Keratinocyte (primary cell): Measurements from ENCODE around the gene MN1. TPM values are rescaled to one million over a fixed set of nuclear protein-coding genes. Genes with fewer than 3 reads are reported as not detected.

Experiments
- DNase-seq: peaks from one replicate; pipeline ENCODE4 v3.0.0-alpha.2; 2011; ENCODE audit warnings: low read depth, missing footprints, low spot score
- FAIRE-seq: peaks from 2 replicates; lab custom pipeline; 2011; peaks lifted over from hg19 to GRCh38; lab: Jason Lieb, UNC
- H2AFZ ChIP-seq: 2 replicates; pipeline ENCODE4 v1.6.0; 2012; ENCODE audit warnings: low read length, control low read depth, inconsistent platforms; ENCODE audit not compliant: control insufficient read depth
- H3K27ac ChIP-seq: 2 replicates; pipeline ENCODE4 v1.5.1; 2011; ENCODE audit warnings: low read length; ENCODE audit not compliant: control insufficient read depth, insufficient read depth
- H3K27me3 ChIP-seq: 3 replicates; pipeline ENCODE4 v1.6.0; 2011; ENCODE audit warnings: low read length; ENCODE audit not compliant: control insufficient read depth, insufficient read depth; ENCODE audit errors: extremely low read depth
- H3K36me3 ChIP-seq, 2 experiments: 2 replicates in 1 of 2; 3 replicates in 1 of 2; pipeline ENCODE4 v1.5.1; 2011; ENCODE audit warnings: low read length in 2 of 2, mild to moderate bottlenecking in 1 of 2; ENCODE audit not compliant: control insufficient read depth in 2 of 2, insufficient read depth in 2 of 2; ENCODE audit errors: extremely low read depth in 1 of 2
- H3K4me1 ChIP-seq: 3 replicates; pipeline ENCODE4 v1.5.1; 2011; ENCODE audit warnings: low read length; ENCODE audit not compliant: control insufficient read depth, insufficient read depth; ENCODE audit errors: extremely low read depth
- H3K4me2 ChIP-seq: 3 replicates; pipeline ENCODE4 v1.6.0; 2011; ENCODE audit warnings: low read depth, low read length; ENCODE audit not compliant: control insufficient read depth, insufficient read depth; ENCODE audit errors: extremely low read depth
- H3K4me3 ChIP-seq, 3 experiments: fragments of 200-600 bp in 1 of 3; sonication (generic) in 1 of 3; 2 replicates in 2 of 3; 3 replicates in 1 of 3; pipeline ENCODE4 v1.5.1; 2011 to 2016; ENCODE audit warnings: low read length in 3 of 3, mild to moderate bottlenecking in 3 of 3, control low read depth in 2 of 3, inconsistent platforms in 1 of 3, low read depth in 1 of 3, mixed read lengths in 1 of 3, mixed run types in 1 of 3, moderate library complexity in 1 of 3; ENCODE audit not compliant: control insufficient read depth in 2 of 3, insufficient read depth in 2 of 3; ENCODE audit errors: extremely low read depth in 1 of 3
- H3K79me2 ChIP-seq: 2 replicates; pipeline ENCODE4 v1.6.0; 2012; ENCODE audit warnings: low read length; ENCODE audit not compliant: control insufficient read depth, insufficient read depth
- H3K9ac ChIP-seq: 3 replicates; pipeline ENCODE4 v1.6.0; 2011; ENCODE audit warnings: low read length; ENCODE audit not compliant: control insufficient read depth, insufficient read depth; ENCODE audit errors: extremely low read depth
- H3K9me1 ChIP-seq: 3 replicates; pipeline ENCODE4 v1.6.0; 2011; ENCODE audit warnings: low read length; ENCODE audit not compliant: control insufficient read depth, insufficient read depth; ENCODE audit errors: extremely low read depth
- H3K9me3 ChIP-seq: 2 replicates; pipeline ENCODE4 v1.5.1; 2012; ENCODE audit warnings: low read depth, low read length; ENCODE audit not compliant: control insufficient read depth
- H4K20me1 ChIP-seq: 3 replicates; pipeline ENCODE4 v1.6.0; 2011; ENCODE audit warnings: low read length; ENCODE audit not compliant: control insufficient read depth, insufficient read depth; ENCODE audit errors: extremely low read depth
- EZH2 ChIP-seq: IDR thresholded peaks from one replicate; pipeline ENCODE4 v1.6.1; 2012; ENCODE audit warnings: inconsistent platforms, mild to moderate bottlenecking, low read length, moderate library complexity
- dilution Hi-C: fragments of 300-500 bp; cut with MboI; formaldehyde crosslinking; loops from one replicate; pipeline ENCODE4 v1.7.0; 2020; ENCODE audit warnings: low sequenced_read_pairs; ENCODE audit not compliant: extremely low pct_ligation_motif_present
- polyA plus RNA-seq, 5 experiments: library from polyadenylated mRNA; depleted of rRNA in 3 of 5; stranded (reverse) in 3 of 5; stranded (forward) in 1 of 5; unstranded in 1 of 5; fragments of >200 nt; gene quantifications; 1 replicate in 1 of 5; 2 replicates in 3 of 5; 3 replicates in 1 of 5; pipeline versions ENCODE4 v1.2.1 to v1.2.3, GENCODE V29; 2011 to 2012; ENCODE audit warnings: missing spikeins in 2 of 5, low read depth in 1 of 5, low replicate concordance in 1 of 5
- TF ChIP-seq, protein P1 (sequence below), 3 experiments: IDR thresholded peaks in 1 of 3; conservative IDR thresholded peaks in 1 of 3; optimal IDR thresholded peaks in 1 of 3; 2 replicates in 2 of 3; 3 replicates in 1 of 3; pipeline versions ENCODE3 to v1.5.1; 2011; ENCODE audit warnings: low read length in 3 of 3, mild to moderate bottlenecking in 3 of 3, moderate library complexity in 2 of 3, control low read depth in 1 of 3, inconsistent platforms in 1 of 3; ENCODE audit not compliant: insufficient read depth in 2 of 3; ENCODE audit errors: extremely low read depth in 1 of 3

Gene MN1
- polyA plus RNA-seq, 1 donor (not counting 4 experiments of a cell fraction or from before 2014, with no cell fraction given), result 2.2 TPM

GRCh38 chr22:27732391-27732790, 69.2 kb downstream of the MN1 start:
- FAIRE-seq (no peak), DNase-seq (no peak)
- TF ChIP-seq, protein P1, sequence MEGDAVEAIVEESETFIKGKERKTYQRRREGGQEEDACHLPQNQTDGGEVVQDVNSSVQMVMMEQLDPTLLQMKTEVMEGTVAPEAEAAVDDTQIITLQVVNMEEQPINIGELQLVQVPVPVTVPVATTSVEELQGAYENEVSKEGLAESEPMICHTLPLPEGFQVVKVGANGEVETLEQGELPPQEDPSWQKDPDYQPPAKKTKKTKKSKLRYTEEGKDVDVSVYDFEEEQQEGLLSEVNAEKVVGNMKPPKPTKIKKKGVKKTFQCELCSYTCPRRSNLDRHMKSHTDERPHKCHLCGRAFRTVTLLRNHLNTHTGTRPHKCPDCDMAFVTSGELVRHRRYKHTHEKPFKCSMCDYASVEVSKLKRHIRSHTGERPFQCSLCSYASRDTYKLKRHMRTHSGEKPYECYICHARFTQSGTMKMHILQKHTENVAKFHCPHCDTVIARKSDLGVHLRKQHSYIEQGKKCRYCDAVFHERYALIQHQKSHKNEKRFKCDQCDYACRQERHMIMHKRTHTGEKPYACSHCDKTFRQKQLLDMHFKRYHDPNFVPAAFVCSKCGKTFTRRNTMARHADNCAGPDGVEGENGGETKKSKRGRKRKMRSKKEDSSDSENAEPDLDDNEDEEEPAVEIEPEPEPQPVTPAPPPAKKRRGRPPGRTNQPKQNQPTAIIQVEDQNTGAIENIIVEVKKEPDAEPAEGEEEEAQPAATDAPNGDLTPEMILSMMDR (optimal IDR thresholded peaks at IDR 0.05 in 1 of 3, IDR thresholded peaks at IDR 0.05 in 1 of 3, conservative IDR thresholded peaks at IDR 0.05 in 1 of 3; ENCODE audit: extremely low read depth in 1 of 3, insufficient read depth in 2 of 3, low read length in 3 of 3), result no peak
- no peak for TF ChIP-seq EZH2
- dilution Hi-C loops, result no loop called here
- no peaks in the 10 kb centered on the region for H3K79me2 ChIP-seq
- no peak overlapping the region for H3K9ac ChIP-seq
- H3K9me1 ChIP-seq, result no peaks in the 10 kb centered on the region
- H3K4me3 ChIP-seq, result no peak overlapping the region
- peaks cover 4% of the 10 kb centered on the region for H3K27me3 ChIP-seq
- no peak overlapping the region for H3K4me2 ChIP-seq
- H4K20me1 ChIP-seq, result no peaks in the 10 kb centered on the region
- H3K36me3 ChIP-seq, result no peaks in the 10 kb centered on the region
- peaks cover 1% of the 10 kb centered on the region for H3K4me1 ChIP-seq
- H3K9me3 ChIP-seq, result no peaks in the 10 kb centered on the region
- H2AFZ ChIP-seq, result no peak overlapping the region
- H3K27ac ChIP-seq, result no peak overlapping the region

DNA sequence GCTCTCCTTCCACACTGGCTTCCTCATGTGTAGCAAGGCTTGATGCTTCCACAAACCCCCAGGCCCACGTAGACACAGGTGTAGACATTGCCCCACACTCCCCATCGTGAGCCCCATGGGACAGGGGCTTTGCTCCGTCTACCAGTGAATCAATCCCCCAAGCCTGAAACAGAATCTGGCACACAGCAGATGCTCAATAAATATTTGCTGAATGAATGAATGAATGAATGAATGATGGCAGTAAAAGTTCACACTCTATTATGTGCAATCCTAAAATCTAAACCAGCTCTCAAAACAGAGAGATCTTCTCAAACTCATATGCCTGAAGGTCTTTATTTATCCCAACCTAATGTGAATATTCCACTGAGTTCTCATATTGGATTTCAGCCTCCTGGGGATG, 69.9 kb downstream of the MN1 start:
- H3K4me2 ChIP-seq, result no peak overlapping the region
- DNase-seq (no peak), FAIRE-seq (no peak)
- dilution Hi-C loops, result no loop called here
- no peaks in the 10 kb centered on the region for H3K36me3 ChIP-seq
- H3K79me2 ChIP-seq, result no peaks in the 10 kb centered on the region
- no peaks in the 10 kb centered on the region for H3K9me3 ChIP-seq
- H3K27me3 ChIP-seq, result peaks cover 4% of the 10 kb centered on the region
- H4K20me1 ChIP-seq, result no peaks in the 10 kb centered on the region
- H3K4me1 ChIP-seq, result peaks cover 9% of the 10 kb centered on the region
- H3K9me1 ChIP-seq, result no peaks in the 10 kb centered on the region
- no peak overlapping the region for H3K4me3 ChIP-seq
- no peak overlapping the region for H2AFZ ChIP-seq
- no peak for TF ChIP-seq EZH2
- TF ChIP-seq, protein P1 (optimal IDR thresholded peaks at IDR 0.05 in 1 of 3, IDR thresholded peaks at IDR 0.05 in 1 of 3, conservative IDR thresholded peaks at IDR 0.05 in 1 of 3; ENCODE audit: extremely low read depth in 1 of 3, insufficient read depth in 2 of 3, low read length in 3 of 3), result no peak
- H3K9ac ChIP-seq, result no peak overlapping the region
- no peak overlapping the region for H3K27ac ChIP-seq
